Effector CD8-positive, alpha-beta T cell (primary cell): ENCODE results near the gene PDE9A.

ENCODE experiments used
- DNase-seq: peaks from one replicate; lab custom pipeline; 2025; lab: John Stamatoyannopoulos, UW

PDE9A gene

GRCh38 chr21:42771503-42771805 is 118.0 kb downstream of the PDE9A start:
- no peak for DNase-seq

- no peak for DNase-seq
Measured at GRCh38 chr21:42775123-42775522, 121.7 kb downstream of the PDE9A start.

- no peak for DNase-seq
Measured at GRCh38 chr21:42775891-42776290, 122.5 kb downstream of the PDE9A start.

DNA sequence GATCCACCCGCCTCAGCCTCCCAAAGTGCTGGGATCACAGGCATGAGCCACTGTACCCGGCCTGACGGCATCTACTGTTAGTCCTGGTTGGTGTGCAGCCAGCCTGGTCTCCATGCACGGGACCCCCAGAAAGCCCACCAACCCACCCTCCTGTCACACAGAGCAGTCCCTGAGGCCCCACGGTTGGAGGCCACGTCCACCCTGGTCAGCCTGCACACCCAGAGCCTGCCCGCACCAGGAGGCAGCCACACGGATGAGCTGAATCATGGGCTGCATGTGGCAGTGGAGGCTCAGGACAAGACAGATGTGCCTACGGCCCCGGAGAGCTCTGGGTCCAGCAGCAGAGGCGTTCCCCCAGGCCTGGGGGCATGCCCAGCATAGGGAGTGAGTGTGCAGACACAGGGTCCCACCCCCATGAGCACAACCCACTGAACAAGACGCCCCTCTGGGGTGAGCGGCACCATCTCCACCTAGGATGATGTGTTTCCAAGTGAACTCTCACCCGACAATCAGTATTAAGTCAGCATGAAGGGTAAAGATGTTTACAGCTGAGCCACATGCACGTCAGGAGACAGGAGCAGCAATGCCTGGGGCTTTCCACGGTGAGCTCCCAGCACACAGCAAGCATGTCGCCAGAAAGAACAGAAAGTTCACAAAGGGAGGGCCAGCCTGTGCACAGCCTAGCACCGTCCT is 123.8 kb downstream of the PDE9A start:
- DNase-seq: no peak

DNA sequence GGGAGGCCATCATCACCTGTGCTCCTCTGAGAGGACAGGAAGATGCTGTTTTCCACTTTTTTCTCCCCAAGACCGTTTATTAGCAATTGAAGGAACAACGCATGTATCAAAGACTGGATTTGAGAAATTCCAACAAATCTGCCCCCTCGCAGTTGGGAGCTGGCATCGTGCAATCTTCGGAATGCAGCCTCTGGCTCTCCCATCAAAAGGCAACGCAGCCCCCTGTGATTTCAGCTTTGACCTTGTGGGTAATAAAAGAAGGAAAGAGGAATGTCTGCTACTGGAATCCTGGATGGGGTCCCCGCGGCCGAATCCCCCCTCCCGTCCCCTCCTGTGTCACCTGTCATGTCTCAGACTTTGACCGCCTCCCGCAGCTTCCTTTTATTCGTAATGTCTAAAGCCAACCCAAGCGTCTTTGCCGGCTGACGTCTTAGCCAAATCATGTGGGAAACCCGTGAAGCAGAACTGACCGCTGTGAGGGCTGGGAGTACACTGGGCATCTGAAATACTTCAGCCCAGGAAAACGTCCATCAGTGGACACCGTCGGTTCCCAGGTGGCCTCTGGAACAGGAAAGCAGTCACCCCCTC is 124.4 kb downstream of the PDE9A start:
- no peak for DNase-seq

- DNase-seq: no peak
Measured at GRCh38 chr21:42779431-42779861, 126.0 kb downstream of the PDE9A start.

GRCh38 chr21:42780617-42781016 is 127.2 kb downstream of the PDE9A start:
- DNase-seq: no peak

GRCh38 chr21:42781150-42781970 is 127.9 kb downstream of the PDE9A start:
- no peak for DNase-seq

- DNase-seq: no peak
Measured at GRCh38 chr21:42781971-42782722, 128.7 kb downstream of the PDE9A start.

- DNase-seq: no peak
Measured at GRCh38 chr21:42782723-42783242, 129.4 kb downstream of the PDE9A start.

DNA sequence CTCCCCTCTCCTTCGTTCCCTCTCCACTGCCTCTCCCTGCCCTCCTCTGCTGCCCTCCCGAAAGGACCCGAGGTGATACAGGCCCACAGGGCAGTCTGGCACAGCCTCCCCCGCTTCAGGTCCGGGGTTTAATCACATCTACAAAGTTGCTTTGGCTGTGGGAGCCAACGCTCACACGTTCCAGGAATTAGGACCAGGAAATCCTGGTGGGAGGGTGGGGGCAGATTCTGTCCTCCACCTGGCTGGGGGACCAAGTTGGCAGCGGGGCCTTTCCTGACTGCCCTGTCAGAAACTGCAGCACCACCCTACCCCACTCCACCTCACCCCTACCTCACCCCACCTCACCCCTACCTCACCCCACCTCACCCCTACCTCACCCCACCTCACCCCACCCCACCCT is 130.9 kb downstream of the PDE9A start:
- no peak for DNase-seq

- DNase-seq: no peak
Measured at GRCh38 chr21:42784896-42785451, 131.6 kb downstream of the PDE9A start.

GRCh38 chr21:42785666-42786427 is 132.4 kb downstream of the PDE9A start:
- no peak for DNase-seq

GRCh38 chr21:42786884-42787283 is 133.5 kb downstream of the PDE9A start:
- no peak for DNase-seq

- DNase-seq: no peak
Measured at GRCh38 chr21:42787613-42788012, 134.2 kb downstream of the PDE9A start.

- no peak for DNase-seq
Measured at GRCh38 chr21:42790520-42791065, 137.2 kb downstream of the PDE9A start.

DNA sequence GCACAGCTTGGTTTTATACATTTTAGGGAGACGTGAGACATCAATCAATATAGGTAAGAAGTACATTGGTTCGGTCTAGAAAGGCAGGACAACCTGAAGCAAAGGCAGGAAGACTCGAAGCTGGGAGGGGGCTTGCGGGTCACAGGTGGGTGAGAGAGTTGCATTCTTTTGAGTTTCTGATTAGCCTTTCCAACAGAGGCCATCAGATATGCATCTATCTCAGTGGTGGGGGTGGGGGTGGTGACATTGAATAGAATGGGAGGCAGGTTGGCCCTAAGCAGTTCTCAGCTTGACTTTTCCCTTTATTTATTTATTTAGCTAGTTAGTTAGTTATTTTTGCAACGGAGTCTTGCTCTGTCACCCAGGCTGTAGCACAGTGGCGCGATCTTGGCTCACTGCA is 140.4 kb downstream of the PDE9A start:
- DNase-seq: no peak

GRCh38 chr21:42794551-42794950 is 141.1 kb downstream of the PDE9A start:
- DNase-seq: no peak

- no peak for DNase-seq
Measured at GRCh38 chr21:42796327-42797062, 143.1 kb downstream of the PDE9A start.

DNA sequence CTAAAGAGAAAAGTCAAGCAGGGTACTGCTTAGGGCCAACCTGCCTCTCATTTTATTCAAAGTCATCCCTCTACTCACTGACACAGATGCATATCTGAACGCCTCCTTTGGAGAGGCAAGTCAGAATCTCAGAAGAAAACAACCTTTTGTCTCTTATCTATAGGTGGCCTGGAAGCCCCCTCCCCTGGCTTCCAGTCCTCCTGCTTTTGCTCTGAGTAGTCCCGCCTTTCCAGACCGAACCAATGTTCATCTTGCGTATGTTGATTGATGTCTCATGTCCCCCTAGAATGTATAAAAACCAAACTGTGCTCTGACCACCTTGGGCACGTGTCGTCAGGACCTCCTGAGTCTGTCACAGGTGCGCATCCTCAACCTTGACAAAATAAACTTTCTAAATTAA is 144.1 kb downstream of the PDE9A start:
- DNase-seq: no peak
